ENCODE measurements around the gene PPP6R1. TPM values are rescaled to one million over a fixed set of nuclear protein-coding genes. Genes with fewer than 3 reads are reported as not detected.
A peak's percentile ranks its signal among the peaks of the same experiment; 100 is the strongest.

Gene PPP6R1
- total and polyA plus RNA-seq, 2 of the 13 experiments (the other 11 are each of a cell fraction or from before 2014, with no cell fraction given) = 25.8 to 54.0 TPM

GRCh38 chr19:55301459-55302317 lies 42.9 kb upstream of the PPP6R1 start (continued):
- TF ChIP-seq CTCF (CRISPR knock-in tag; IDR thresholded peaks at IDR 0.05) = peak; percentile 97
- TF ChIP-seq ARNTL (CRISPR knock-in tag; IDR thresholded peaks at IDR 0.05) = no peak
- no peak for TF ChIP-seq ZNF512B (CRISPR knock-in tag; IDR thresholded peaks at IDR 0.05; ENCODE audit: borderline replicate concordance)
- TF ChIP-seq ZBTB8A (CRISPR knock-in tag; IDR thresholded peaks at IDR 0.05; ENCODE audit: borderline replicate concordance, low read depth) = no peak
- TF ChIP-seq, protein P1, sequence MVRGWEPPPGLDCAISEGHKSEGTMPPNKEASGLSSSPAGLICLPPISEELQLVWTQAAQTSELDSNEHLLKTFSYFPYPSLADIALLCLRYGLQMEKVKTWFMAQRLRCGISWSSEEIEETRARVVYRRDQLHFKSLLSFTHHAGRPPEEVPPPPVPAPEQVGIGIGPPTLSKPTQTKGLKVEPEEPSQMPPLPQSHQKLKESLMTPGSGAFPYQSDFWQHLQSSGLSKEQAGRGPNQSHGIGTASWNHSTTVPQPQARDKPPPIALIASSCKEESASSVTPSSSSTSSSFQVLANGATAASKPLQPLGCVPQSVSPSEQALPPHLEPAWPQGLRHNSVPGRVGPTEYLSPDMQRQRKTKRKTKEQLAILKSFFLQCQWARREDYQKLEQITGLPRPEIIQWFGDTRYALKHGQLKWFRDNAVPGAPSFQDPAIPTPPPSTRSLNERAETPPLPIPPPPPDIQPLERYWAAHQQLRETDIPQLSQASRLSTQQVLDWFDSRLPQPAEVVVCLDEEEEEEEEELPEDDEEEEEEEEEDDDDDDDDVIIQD (CRISPR knock-in tag; IDR thresholded peaks at IDR 0.05; ENCODE audit: low read depth) = no peak
- TF ChIP-seq GLI4 (CRISPR knock-in tag; IDR thresholded peaks at IDR 0.05; ENCODE audit: borderline replicate concordance) = no peak
- TF ChIP-seq KMT2B (CRISPR knock-in tag; IDR thresholded peaks at IDR 0.05) = no peak
- no peak for TF ChIP-seq ZBTB1 (CRISPR knock-in tag; IDR thresholded peaks at IDR 0.05; ENCODE audit: borderline replicate concordance)
- TF ChIP-seq GATAD2A (CRISPR knock-in tag; IDR thresholded peaks at IDR 0.05) = peak; percentile 48
- no peak for TF ChIP-seq SKIL (CRISPR knock-in tag; IDR thresholded peaks at IDR 0.05; ENCODE audit: borderline replicate concordance)
- TF ChIP-seq CREM (IDR thresholded peaks at IDR 0.05) = no peak
- TF ChIP-seq CREM (CRISPR knock-in tag; IDR thresholded peaks at IDR 0.05) = no peak
- TF ChIP-seq SALL2 (CRISPR knock-in tag; IDR thresholded peaks at IDR 0.05) = no peak; the same call in 1 of the 2 replicates
- no peak for TF ChIP-seq ZNF460 (CRISPR knock-in tag; IDR thresholded peaks at IDR 0.05; ENCODE audit: borderline replicate concordance)
- no peak for TF ChIP-seq REXO4 (CRISPR knock-in tag; IDR thresholded peaks at IDR 0.05; ENCODE audit: borderline replicate concordance)
- no peak; the same call in 1 of the 2 replicates for TF ChIP-seq ZSCAN21 (CRISPR knock-in tag; IDR thresholded peaks at IDR 0.05; ENCODE audit: borderline replicate concordance)
- TF ChIP-seq TFDP1 (CRISPR knock-in tag; IDR thresholded peaks at IDR 0.05; ENCODE audit: borderline replicate concordance) = no peak
- no peak for TF ChIP-seq ATAD3A (CRISPR knock-in tag; IDR thresholded peaks at IDR 0.05)
